CD4-positive, alpha-beta T cell (primary cell): ENCODE data around the gene PRAC1. TPM values are rescaled to one million over a fixed set of nuclear protein-coding genes. Genes with fewer than 3 reads are reported as not detected.

ENCODE experiments used
- ATAC-seq: fragments of 200-7000 bp; cut with Tn5 transposase; one replicate; pipeline ENCODE4 v1.10.0; 2022; ENCODE audit warnings: mild to moderate bottlenecking; ENCODE audit not compliant: poor library complexity
- CTCF ChIA-PET: fragments of 350-600 bp; sonication (Branson Sonifier 250); formaldehyde crosslinking; loops from one replicate; lab custom pipeline; 2021; ENCODE audit warnings: antibody characterized with exemption, inconsistent platforms; lab: Charles Lee
- POLR2A ChIA-PET: fragments of 350-600 bp; sonication (Branson Sonifier 250); formaldehyde crosslinking; loops from one replicate; lab custom pipeline; 2021; ENCODE audit warnings: antibody characterized with exemption, inconsistent platforms; lab: Charles Lee
- DNase-seq, 14 experiments: peaks; one replicate each; pipeline ENCODE4 v3.0.0-alpha.2; 2013 to 2020; ENCODE audit warnings: mixed read lengths in 2 of 14
- H3K27ac ChIP-seq, 2 donors: one replicate each; pipeline versions ENCODE4 v1.5.1 to v1.7.0; 2013; ENCODE audit warnings: low read length in 2 of 2, low read depth in 1 of 2, mild to moderate bottlenecking in 1 of 2
- H3K27me3 ChIP-seq, 2 experiments: 1 replicate in 1 of 2; 2 replicates in 1 of 2; pipeline versions ENCODE4 v1.6.1 to v1.7.0; 2013; ENCODE audit warnings: low read length in 2 of 2, control low read depth in 1 of 2, mild to moderate bottlenecking in 1 of 2, moderate library complexity in 1 of 2; ENCODE audit not compliant: insufficient read depth in 2 of 2, control insufficient read depth in 1 of 2
- H3K36me3 ChIP-seq: one replicate; pipeline ENCODE4 v1.6.1; 2013; ENCODE audit warnings: low read length, control low read depth; ENCODE audit not compliant: insufficient read depth
- H3K4me1 ChIP-seq: one replicate; pipeline ENCODE4 v1.6.1; 2013; ENCODE audit warnings: low read length, control low read depth; ENCODE audit not compliant: insufficient read depth
- H3K4me3 ChIP-seq: one replicate; pipeline ENCODE4 v1.5.1; 2013; ENCODE audit warnings: mild to moderate bottlenecking, low read length, moderate library complexity
- H3K9me3 ChIP-seq, 2 experiments: 1 replicate in 1 of 2; 2 replicates in 1 of 2; pipeline versions ENCODE4 v1.6.1 to v1.7.0; 2013; ENCODE audit warnings: low read length in 2 of 2, mild to moderate bottlenecking in 2 of 2, control low read depth in 1 of 2, moderate library complexity in 1 of 2; ENCODE audit not compliant: control insufficient read depth in 1 of 2, insufficient read depth in 1 of 2
- H3K27ac Mint-ChIP-seq: one replicate; pipeline ENCODE4 v1.8.0; 2020; ENCODE audit warnings: mixed read lengths
- H3K27me3 Mint-ChIP-seq: one replicate; pipeline ENCODE4 v1.8.0; 2021; ENCODE audit warnings: mixed read lengths
- H3K36me3 Mint-ChIP-seq: one replicate; pipeline ENCODE4 v1.8.0; 2021; ENCODE audit warnings: low read depth, mixed read lengths
- H3K4me1 Mint-ChIP-seq: one replicate; pipeline ENCODE4 v1.8.0; 2021; ENCODE audit warnings: low read depth, mixed read lengths
- H3K4me3 Mint-ChIP-seq: one replicate; pipeline ENCODE4 v1.8.0; 2020; ENCODE audit warnings: mild to moderate bottlenecking, mixed read lengths
- H3K9me3 Mint-ChIP-seq: one replicate; pipeline ENCODE4 v1.8.0; 2020; ENCODE audit warnings: mixed read lengths
- CTCF ChIP-seq: fragments of 200-600 bp; IDR thresholded peaks from one replicate; pipeline ENCODE4 v1.8.0; 2022; ENCODE audit warnings: antibody characterized with exemption, mild to moderate bottlenecking
- intact Hi-C, 2 experiments: fragments of 100-400 bp; cut with DNase I in 1 of 2; cut with micrococcal nuclease in 1 of 2; formaldehyde crosslinking; loops; one replicate each; pipeline versions ENCODE4 v1.15.1 to v1.9.0; 2023 to 2025; cut with DNase I, micrococcal nuclease
- total RNA-seq, 174 experiments: library from RNA in 2 of 174; stranded (reverse) in 2 of 174; gene quantifications; one replicate each; pipeline ENCODE4 v1.2.3 and lab custom pipeline; 2021 to 2026

Gene PRAC1
- total RNA-seq, 2 experiments from 2014 or later, result not detected

GRCh38 chr17:48767263-48767774 lies 45.0 kb upstream of the PRAC1 start:
- Mint-ChIP-seq H3K9me3 (no peaks in the 10 kb centered on the region), H3K4me1 (no peaks in the 10 kb centered on the region), H3K27ac (no peak overlapping the region), H3K4me3 (no peak overlapping the region), H3K36me3 (no peaks in the 10 kb centered on the region), H3K27me3 (peaks cover 79% of the 10 kb centered on the region)
- H3K4me3 ChIP-seq, result no peak overlapping the region
- CTCF ChIA-PET, result no interaction called here
- intact Hi-C loops, result no loop called here
- ATAC-seq (no peak), DNase-seq (no peak)
- no peaks in the 10 kb centered on the region for H3K9me3 ChIP-seq
- peaks cover 20 to 33% of the 10 kb centered on the region in 2 experiments for H3K27me3 ChIP-seq
- POLR2A ChIA-PET, result no interaction called here
- no peak for TF ChIP-seq CTCF
- H3K36me3 ChIP-seq, result no peaks in the 10 kb centered on the region
- no peak overlapping the region for H3K27ac ChIP-seq
- no peaks in the 10 kb centered on the region for H3K4me1 ChIP-seq

GRCh38 chr17:48761114-48761513 lies 38.8 kb upstream of the PRAC1 start:
- no peak for ATAC-seq
- Histone ChIP-seq H3K4me3 (no peak overlapping the region), H3K4me1 (no peaks in the 10 kb centered on the region), H3K36me3 (no peaks in the 10 kb centered on the region), H3K9me3 (no peaks in the 10 kb centered on the region), H3K27me3 (peaks cover 40 to 63% of the 10 kb centered on the region in 2 experiments), H3K27ac (no peak overlapping the region)
- ChIA-PET CTCF (no interaction called here), POLR2A (no interaction called here)
- Mint-ChIP-seq H3K9me3 (no peaks in the 10 kb centered on the region), H3K4me3 (no peak overlapping the region), H3K4me1 (no peaks in the 10 kb centered on the region), H3K27ac (no peak overlapping the region), H3K27me3 (peaks cover 92% of the 10 kb centered on the region), H3K36me3 (no peaks in the 10 kb centered on the region)
- TF ChIP-seq CTCF, result no peak
- DNase-seq, result no peak
- intact Hi-C loops, result no loop called here

GRCh38 chr17:48760411-48760810 lies 38.1 kb upstream of the PRAC1 start:
- Mint-ChIP-seq H3K36me3 (no peaks in the 10 kb centered on the region), H3K27ac (no peak overlapping the region), H3K9me3 (no peaks in the 10 kb centered on the region), H3K27me3 (peaks cover 92% of the 10 kb centered on the region), H3K4me3 (no peak overlapping the region), H3K4me1 (no peaks in the 10 kb centered on the region)
- Histone ChIP-seq H3K27ac (no peak overlapping the region), H3K9me3 (no peaks in the 10 kb centered on the region), H3K27me3 (peaks cover 42 to 66% of the 10 kb centered on the region in 2 experiments), H3K4me1 (no peaks in the 10 kb centered on the region), H3K36me3 (no peaks in the 10 kb centered on the region), H3K4me3 (no peak overlapping the region)
- no peak for TF ChIP-seq CTCF
- ATAC-seq, result no peak
- ChIA-PET POLR2A (no interaction called here), CTCF (no interaction called here)
- no peak for DNase-seq
- intact Hi-C loops, result no loop called here
